Neuron (in vitro differentiated cells): ENCODE results near the gene TGFB1.
A peak's percentile ranks its signal among the peaks of the same experiment; 100 is the strongest.
"Not testable (repeated sequence)": the region's sequence is repeated elsewhere in the genome, so short reads cannot be mapped to it uniquely, and the experiment has no call there.

Experiments
- H2AFZ ChIP-seq: one replicate; pipeline ENCODE4 v1.6.1; 2013; ENCODE audit warnings: low read depth, mild to moderate bottlenecking, inconsistent platforms, low read length, moderate library complexity
- H3K27me3 ChIP-seq: one replicate; pipeline ENCODE4 v1.6.1; 2013; ENCODE audit warnings: low read length; ENCODE audit not compliant: insufficient read depth
- H3K36me3 ChIP-seq: one replicate; pipeline ENCODE4 v1.6.1; 2013; ENCODE audit warnings: low read length; ENCODE audit not compliant: insufficient read depth
- H3K4me1 ChIP-seq: one replicate; pipeline ENCODE4 v1.6.1; 2013; ENCODE audit warnings: low read length; ENCODE audit not compliant: insufficient read depth
- H3K4me3 ChIP-seq: 2 replicates; pipeline ENCODE4 v1.5.1; 2013; ENCODE audit warnings: mild to moderate bottlenecking, low read length, moderate library complexity
- H3K9me3 ChIP-seq: one replicate; pipeline ENCODE4 v1.6.1; 2013; ENCODE audit warnings: low read length

Gene TGFB1

GRCh38 chr19:41351339-41352245, 2.1 kb downstream of the TGFB1 start:
- peaks cover 24% of the 10 kb centered on the region for H3K4me1 ChIP-seq
- H2AFZ ChIP-seq, result peak overlapping the region; percentile 73
- peak overlapping the region; percentile 53 for H3K4me3 ChIP-seq
- H3K9me3 ChIP-seq, result no peaks in the 10 kb centered on the region
- peaks cover 4% of the 10 kb centered on the region for H3K36me3 ChIP-seq
- peaks cover 20% of the 10 kb centered on the region for H3K27me3 ChIP-seq

GRCh38 chr19:41350735-41351338, 2.9 kb downstream of the TGFB1 start:
- Histone ChIP-seq H3K4me1 (peaks cover 24% of the 10 kb centered on the region), H3K4me3 (peak overlapping the region; percentile 53), H3K27me3 (peaks cover 20% of the 10 kb centered on the region), H3K9me3 (no peaks in the 10 kb centered on the region), H3K36me3 (peaks cover 4% of the 10 kb centered on the region), H2AFZ (peak overlapping the region; percentile 73)

- H3K36me3 ChIP-seq, H3K4me3 ChIP-seq, H3K4me1 ChIP-seq, H2AFZ ChIP-seq, H3K9me3 ChIP-seq: not testable (repeated sequence)
- peaks cover 11% of the 10 kb centered on the region for H3K27me3 ChIP-seq
Observed at GRCh38 chr19:41346916-41347315, 6.8 kb downstream of the TGFB1 start.

- H3K9me3 ChIP-seq, result no peaks in the 10 kb centered on the region
- no peak overlapping the region for H2AFZ ChIP-seq
- H3K4me3 ChIP-seq, result no peak overlapping the region
- peaks cover 4% of the 10 kb centered on the region for H3K36me3 ChIP-seq
- H3K27me3 ChIP-seq, result no peaks in the 10 kb centered on the region
- no peaks in the 10 kb centered on the region for H3K4me1 ChIP-seq
Observed at GRCh38 chr19:41344162-41344561, 9.6 kb downstream of the TGFB1 start.

- no peaks in the 10 kb centered on the region for H3K4me1 ChIP-seq
- H3K36me3 ChIP-seq, result peaks cover 4% of the 10 kb centered on the region
- H3K4me3 ChIP-seq, result no peak overlapping the region
- H3K27me3 ChIP-seq, result no peaks in the 10 kb centered on the region
- H3K9me3 ChIP-seq, result no peaks in the 10 kb centered on the region
- H2AFZ ChIP-seq, result no peak overlapping the region
Observed at GRCh38 chr19:41341669-41342490, 11.8 kb downstream of the TGFB1 start.

GRCh38 chr19:41339936-41340335, 13.8 kb downstream of the TGFB1 start:
- H3K36me3 ChIP-seq, result peaks cover 4% of the 10 kb centered on the region
- no peaks in the 10 kb centered on the region for H3K9me3 ChIP-seq
- no peak overlapping the region for H3K4me3 ChIP-seq
- H2AFZ ChIP-seq, result no peak overlapping the region
- no peaks in the 10 kb centered on the region for H3K27me3 ChIP-seq
- no peaks in the 10 kb centered on the region for H3K4me1 ChIP-seq

GRCh38 chr19:41335467-41335866, 18.3 kb downstream of the TGFB1 start:
- no peak overlapping the region for H2AFZ ChIP-seq
- no peak overlapping the region for H3K4me3 ChIP-seq
- H3K27me3 ChIP-seq, result no peaks in the 10 kb centered on the region
- no peaks in the 10 kb centered on the region for H3K9me3 ChIP-seq
- H3K36me3 ChIP-seq, result no peaks in the 10 kb centered on the region
- no peaks in the 10 kb centered on the region for H3K4me1 ChIP-seq

- H3K27me3 ChIP-seq, result no peaks in the 10 kb centered on the region
- no peaks in the 10 kb centered on the region for H3K4me1 ChIP-seq
- no peak overlapping the region for H2AFZ ChIP-seq
- H3K4me3 ChIP-seq, result no peak overlapping the region
- no peaks in the 10 kb centered on the region for H3K9me3 ChIP-seq
- H3K36me3 ChIP-seq, result no peaks in the 10 kb centered on the region
Observed at GRCh38 chr19:41334793-41335192, 18.9 kb downstream of the TGFB1 start.

GRCh38 chr19:41332468-41332867, 21.3 kb downstream of the TGFB1 start:
- no peaks in the 10 kb centered on the region for H3K9me3 ChIP-seq
- no peak overlapping the region for H2AFZ ChIP-seq
- H3K4me1 ChIP-seq, result no peaks in the 10 kb centered on the region
- no peaks in the 10 kb centered on the region for H3K27me3 ChIP-seq
- H3K4me3 ChIP-seq, result no peak overlapping the region
- H3K36me3 ChIP-seq, result no peaks in the 10 kb centered on the region

GRCh38 chr19:41332000-41332399, 21.7 kb downstream of the TGFB1 start:
- Histone ChIP-seq H3K4me1 (no peaks in the 10 kb centered on the region), H3K27me3 (no peaks in the 10 kb centered on the region), H2AFZ (no peak overlapping the region), H3K9me3 (no peaks in the 10 kb centered on the region), H3K36me3 (no peaks in the 10 kb centered on the region), H3K4me3 (no peak overlapping the region)

GRCh38 chr19:41330946-41331678, 22.6 kb downstream of the TGFB1 start:
- H3K4me1 ChIP-seq, result peaks cover under 1% of the 10 kb centered on the region
- H3K36me3 ChIP-seq, result no peaks in the 10 kb centered on the region
- H3K9me3 ChIP-seq, result no peaks in the 10 kb centered on the region
- no peak overlapping the region for H3K4me3 ChIP-seq
- no peaks in the 10 kb centered on the region for H3K27me3 ChIP-seq
- no peak overlapping the region for H2AFZ ChIP-seq

- Histone ChIP-seq H3K36me3 (no peaks in the 10 kb centered on the region), H3K4me3 (no peak overlapping the region), H3K9me3 (no peaks in the 10 kb centered on the region), H3K4me1 (peaks cover 6% of the 10 kb centered on the region), H3K27me3 (no peaks in the 10 kb centered on the region), H2AFZ (no peak overlapping the region)
Observed at GRCh38 chr19:41330481-41330880, 23.2 kb downstream of the TGFB1 start.
